ENCODE data around the gene ACOT13.
"Not testable (repeated sequence)": the region's sequence is repeated elsewhere in the genome, so short reads cannot be mapped to it uniquely, and the experiment has no call there.

ACOT13 gene

DNA sequence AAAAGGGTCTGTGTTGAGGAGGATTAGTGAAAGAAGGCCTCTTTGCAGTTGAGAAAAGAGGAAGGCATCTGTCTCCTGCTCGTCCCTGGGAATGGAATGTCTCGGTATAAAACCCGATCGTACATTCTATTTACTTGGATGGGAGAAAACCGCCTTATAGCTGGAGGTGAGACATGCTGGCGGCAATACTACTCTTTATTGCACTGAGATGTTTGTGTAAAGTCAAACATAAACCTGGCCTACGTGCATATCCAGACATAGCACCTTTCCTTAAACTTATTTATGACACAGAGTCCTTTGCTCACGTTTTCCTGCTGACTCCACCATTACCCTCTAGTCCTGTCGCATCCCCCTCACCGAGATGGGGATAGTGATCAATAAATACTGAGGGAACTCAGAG is 4.6 kb upstream of the ACOT13 start:
- no peak for DNase-seq (ENCODE audit: low spot score)

- DNase-seq (ENCODE audit: low spot score), result no peak
Measured at GRCh38 chr6:24663189-24663588, 3.7 kb upstream of the ACOT13 start.

DNA sequence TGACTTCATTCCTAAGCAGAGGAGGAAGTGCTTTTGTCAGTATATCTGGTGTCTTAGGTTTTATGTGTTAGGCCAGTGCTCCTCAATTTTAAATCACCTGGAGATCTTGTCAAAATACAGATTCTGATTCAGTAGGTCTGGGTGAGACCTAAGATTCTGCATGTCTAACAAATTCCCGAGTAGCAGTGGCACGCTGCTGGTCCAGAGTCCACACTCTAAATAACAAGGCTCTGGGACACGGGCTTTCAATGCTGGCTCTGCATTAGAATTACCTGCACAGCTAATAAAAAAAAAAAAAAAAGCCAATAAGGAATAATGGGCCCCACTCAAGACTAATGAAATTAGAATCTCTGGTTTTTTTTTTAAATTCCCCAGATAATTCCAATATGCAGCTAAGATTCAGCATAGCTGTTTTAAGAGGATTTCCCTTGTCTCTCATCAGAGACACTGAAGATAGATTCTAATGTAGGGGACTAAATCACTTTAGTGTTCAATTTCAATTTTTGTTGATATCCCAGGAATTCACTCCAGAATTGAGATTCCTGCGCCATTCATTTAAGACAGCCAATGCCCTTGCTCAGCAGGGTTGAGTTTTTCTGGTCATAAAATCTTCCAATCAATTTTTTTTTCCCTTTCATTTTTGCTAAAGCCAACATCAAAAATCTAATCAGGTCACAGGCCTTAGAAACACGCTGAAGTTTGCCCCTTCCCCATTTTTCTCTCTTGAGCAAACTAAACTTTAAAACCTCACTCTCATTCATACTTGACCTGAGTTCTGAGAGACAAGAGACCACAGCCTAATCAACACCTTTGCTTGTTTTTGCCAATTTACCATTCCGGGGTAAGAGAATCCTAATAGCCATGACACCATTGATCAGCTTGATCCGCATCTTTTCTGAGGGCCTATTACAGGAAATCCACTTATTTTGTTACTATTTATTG is 2.6 kb upstream of the ACOT13 start:
- no peak for DNase-seq (ENCODE audit: low spot score)

DNA sequence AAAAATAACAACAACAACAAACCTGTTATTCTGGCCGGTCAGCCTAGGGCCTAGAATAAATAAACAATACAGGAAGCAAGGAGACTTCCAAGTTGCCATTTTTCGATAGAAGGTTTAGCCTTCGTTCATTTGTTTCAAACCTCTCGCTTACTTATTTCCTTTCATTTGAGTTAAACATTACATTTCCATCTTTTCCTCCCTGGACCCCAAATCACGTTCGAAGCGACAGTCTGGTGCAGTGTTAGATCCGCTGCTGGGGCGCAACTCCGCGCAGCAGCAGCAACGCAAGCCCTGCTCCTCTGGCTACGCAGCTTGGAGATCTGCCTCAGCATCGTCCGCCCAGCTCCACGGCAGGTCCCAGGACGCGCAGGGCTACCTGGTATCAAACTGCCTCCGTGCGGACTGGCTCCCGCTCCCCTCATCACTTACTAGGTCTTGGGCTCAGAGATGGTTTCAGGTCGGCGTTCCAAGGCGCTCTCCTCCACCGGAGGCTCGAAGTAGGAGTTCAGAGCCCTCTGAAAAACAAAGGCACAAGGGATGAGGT is 708 bp upstream of the ACOT13 start:
- DNase-seq (ENCODE audit: low spot score), result no peak

- DNase-seq (ENCODE audit: low spot score), result no peak
Measured at GRCh38 chr6:24667378-24667803, 514 bp downstream of the ACOT13 start.

- DNase-seq (ENCODE audit: low spot score), result not testable (repeated sequence)
Measured at GRCh38 chr6:24668066-24668996, 1.5 kb downstream of the ACOT13 start.

GRCh38 chr6:24668997-24669361 is 2.1 kb downstream of the ACOT13 start:
- DNase-seq (ENCODE audit: low spot score), result no peak

DNA sequence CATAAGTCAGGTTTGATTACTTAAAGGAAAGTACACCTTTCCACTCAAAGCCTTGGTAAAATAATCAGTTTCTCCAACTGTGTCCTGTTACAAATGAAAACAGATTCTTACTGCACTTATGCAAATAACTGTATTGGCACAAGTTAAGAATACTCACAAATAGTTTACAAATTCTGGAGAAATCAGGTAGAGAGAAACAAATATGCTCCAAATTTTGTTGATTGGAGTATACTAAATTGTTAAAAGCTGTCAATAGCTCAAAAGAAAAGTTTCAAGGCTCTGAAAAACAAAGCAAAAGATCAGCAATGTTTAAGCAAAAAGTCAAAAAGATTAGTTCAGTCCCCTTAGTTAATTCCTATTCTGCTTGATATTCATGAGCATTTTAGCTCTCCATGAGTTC is 3.6 kb downstream of the ACOT13 start:
- DNase-seq (ENCODE audit: low spot score), result not testable (repeated sequence)

DNA sequence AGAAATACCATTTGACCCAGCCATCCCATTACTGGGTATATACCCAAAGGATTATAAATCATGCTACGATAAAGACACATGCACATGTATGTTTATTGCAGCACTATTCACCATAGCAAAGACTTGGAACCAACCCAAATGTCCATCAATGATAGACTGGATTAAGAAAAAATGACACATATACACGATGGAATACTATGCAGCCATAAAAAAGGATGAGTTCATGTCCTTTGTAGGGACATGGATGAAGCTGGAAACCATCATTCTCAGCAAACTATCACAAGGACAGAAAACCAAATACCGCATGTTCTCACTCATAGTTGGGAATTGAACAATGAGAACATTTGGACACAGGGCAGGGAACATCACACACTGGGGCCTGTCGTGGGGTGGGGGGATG is 4.2 kb downstream of the ACOT13 start:
- not testable (repeated sequence) for DNase-seq (ENCODE audit: low spot score)

- no peak for DNase-seq (ENCODE audit: low spot score)
Measured at GRCh38 chr6:24672620-24673182, 5.8 kb downstream of the ACOT13 start.

DNA sequence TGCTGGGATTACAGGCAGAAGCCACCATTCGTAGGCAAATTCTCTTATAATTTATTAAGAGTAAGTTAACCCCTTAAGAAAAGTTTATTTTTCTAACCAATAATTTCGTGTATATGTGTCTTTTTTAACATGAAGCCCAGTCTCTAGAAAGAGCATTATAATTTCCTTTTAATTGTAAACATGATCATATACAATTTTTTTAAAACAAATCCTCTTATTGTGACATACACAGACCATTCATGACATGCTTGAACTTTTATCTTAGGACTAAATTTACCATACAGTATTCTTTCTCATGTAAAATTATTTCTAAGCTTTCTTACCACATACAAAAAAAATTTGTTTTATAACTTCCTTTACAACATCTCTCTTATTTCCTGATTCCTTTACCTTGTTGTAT is 6.7 kb downstream of the ACOT13 start:
- no peak for DNase-seq (ENCODE audit: low spot score)

- DNase-seq (ENCODE audit: low spot score), result not testable (repeated sequence)
Measured at GRCh38 chr6:24678792-24679352, 12.0 kb downstream of the ACOT13 start.

GRCh38 chr6:24680582-24680981 is 13.7 kb downstream of the ACOT13 start:
- no peak for DNase-seq (ENCODE audit: low spot score)

GRCh38 chr6:24683297-24684296 is 16.7 kb downstream of the ACOT13 start:
- no peak for DNase-seq (ENCODE audit: low spot score)

GRCh38 chr6:24686408-24686807 is 19.5 kb downstream of the ACOT13 start:
- no peak for DNase-seq (ENCODE audit: low spot score)

- DNase-seq (ENCODE audit: low spot score), result no peak
Measured at GRCh38 chr6:24686946-24687345, 20.1 kb downstream of the ACOT13 start.

- DNase-seq (ENCODE audit: low spot score), result no peak
Measured at GRCh38 chr6:24689964-24690363, 23.1 kb downstream of the ACOT13 start.

DNA sequence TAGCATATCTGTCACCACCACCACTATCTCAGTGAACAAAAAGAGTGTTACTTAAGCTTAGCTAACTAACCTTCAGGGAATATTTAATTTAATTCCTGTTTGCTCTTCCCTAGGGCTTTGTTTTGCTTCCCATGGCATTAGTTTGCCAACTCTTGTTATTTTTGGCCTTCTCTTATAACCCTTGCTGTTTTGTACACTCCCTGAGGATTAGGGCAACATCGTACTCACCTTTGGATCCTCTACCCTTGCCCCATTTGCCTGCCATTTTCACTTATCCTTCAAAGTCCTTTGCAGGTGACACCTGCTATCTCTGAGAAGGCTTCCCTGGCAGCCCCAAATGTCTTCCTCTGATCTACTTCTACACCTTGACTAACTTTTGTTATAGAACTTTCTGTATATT is 23.7 kb downstream of the ACOT13 start:
- no peak for DNase-seq (ENCODE audit: low spot score)

DNA sequence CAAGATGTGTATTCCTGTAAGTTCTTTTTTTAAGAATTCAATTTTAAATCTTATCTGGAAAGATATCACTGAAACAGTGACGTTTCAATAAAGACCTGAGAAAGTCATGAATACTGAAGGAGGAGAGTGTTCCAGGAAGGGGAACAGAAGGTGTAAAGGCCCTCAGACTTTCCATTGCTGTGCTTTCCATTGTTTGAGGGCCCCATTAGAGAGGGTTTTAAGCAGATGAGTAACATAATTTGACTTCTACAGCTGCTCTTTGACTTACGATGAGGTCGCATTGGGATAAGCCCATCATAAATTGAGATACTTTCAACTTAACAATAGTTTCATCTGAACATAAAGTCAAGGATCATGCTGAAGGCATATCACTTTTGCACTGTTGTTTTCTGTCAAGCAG is 24.7 kb downstream of the ACOT13 start:
- DNase-seq (ENCODE audit: low spot score), result no peak

DNA sequence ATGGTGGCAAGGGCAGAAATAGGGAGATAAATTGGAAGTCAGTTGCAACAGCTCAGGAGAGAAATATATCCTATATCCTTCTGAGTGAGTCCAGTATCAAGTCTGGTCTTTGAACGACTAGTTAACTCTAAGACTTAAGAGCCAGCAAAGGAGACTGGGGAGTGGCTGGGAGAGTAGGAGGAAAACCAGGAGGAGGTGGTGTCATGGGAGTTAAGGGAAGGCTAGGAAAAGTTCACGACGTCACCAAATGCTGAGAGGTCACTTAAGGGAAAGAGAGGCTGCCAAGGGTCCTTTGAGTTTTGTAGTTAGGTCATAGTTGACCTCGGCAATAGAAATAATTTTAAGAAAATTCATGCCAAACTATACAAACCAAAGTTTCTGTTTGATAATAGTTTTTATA is 25.1 kb downstream of the ACOT13 start:
- no peak for DNase-seq (ENCODE audit: low spot score)

DNA sequence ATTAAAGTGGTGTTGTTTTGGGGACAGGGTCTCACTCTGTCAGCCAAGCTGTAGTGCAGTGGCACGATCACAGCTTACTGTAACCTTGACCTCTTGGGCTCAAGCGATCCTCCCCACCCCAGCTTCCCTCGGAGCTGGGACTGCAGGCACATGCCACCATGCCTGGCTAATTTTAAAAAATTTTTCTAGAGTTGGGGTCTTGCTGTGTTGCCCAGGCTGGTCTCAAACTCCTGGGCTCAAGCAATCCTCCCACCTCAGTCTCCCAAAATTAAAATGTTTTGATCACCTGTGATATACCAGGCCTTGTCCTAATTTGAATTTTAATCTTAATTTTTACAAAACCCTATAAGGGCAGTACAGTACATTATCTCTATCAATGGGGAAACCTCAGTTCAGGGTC is 25.5 kb downstream of the ACOT13 start:
- DNase-seq (ENCODE audit: low spot score), result no peak
